Measurements from ENCODE around the gene CLEC2B. TPM values are rescaled to one million over a fixed set of nuclear protein-coding genes. Genes with fewer than 3 reads are reported as not detected.

Gene CLEC2B
- total RNA-seq, 2 donors from 2014 or later: not detected

- H3K4me3 Mint-ChIP-seq: no peak overlapping the region
- Histone ChIP-seq H3K27ac (ENCODE audit: low read depth, low read length) (no peak overlapping the region), H3K4me1 (ENCODE audit: control insufficient read depth, insufficient read depth, low read length) (no peaks in the 10 kb centered on the region), H3K27me3 (ENCODE audit: control insufficient read depth, insufficient read depth, low read length, poor library complexity, severe bottlenecking) (no peaks in the 10 kb centered on the region), H3K9me3 (ENCODE audit: control insufficient read depth, low read length) (no peaks in the 10 kb centered on the region), H3K4me3 (ENCODE audit: low read length) (no peak overlapping the region), H3K36me3 (ENCODE audit: control insufficient read depth, insufficient read depth, low read length) (no peaks in the 10 kb centered on the region), H3K9ac (ENCODE audit: extremely low read depth, low read length, poor library complexity, severe bottlenecking) (no peak overlapping the region)
- TF ChIP-seq CTCF (conservative IDR thresholded peaks at IDR 0.05): no peak
- no peaks in the 10 kb centered on the region for H3K4me1 Mint-ChIP-seq
- no peaks in the 10 kb centered on the region for H3K9me3 Mint-ChIP-seq
- H3K36me3 Mint-ChIP-seq (ENCODE audit: low read depth): no peaks in the 10 kb centered on the region
- WGBS, 2 experiments (ENCODE audit: insufficient coverage in 1 of 2, insufficient read length in 1 of 2): 57 to 61% methylated on average over 3 of the region's 3 CpGs
- no peak overlapping the region for H3K27ac Mint-ChIP-seq
- no peaks in the 10 kb centered on the region for H3K27me3 Mint-ChIP-seq (ENCODE audit: insufficient read depth)
- DNase-seq: no peak
Observed at GRCh38 chr12:9808504-9808903, 60.6 kb downstream of the CLEC2B start.

GRCh38 chr12:9806714-9807113 lies 62.4 kb downstream of the CLEC2B start:
- DNase-seq: no peak
- no peak for TF ChIP-seq CTCF (conservative IDR thresholded peaks at IDR 0.05)
- Histone ChIP-seq H3K4me3 (ENCODE audit: low read length) (no peak overlapping the region), H3K9me3 (ENCODE audit: control insufficient read depth, low read length) (no peaks in the 10 kb centered on the region), H3K27me3 (ENCODE audit: control insufficient read depth, insufficient read depth, low read length, poor library complexity, severe bottlenecking) (no peaks in the 10 kb centered on the region), H3K9ac (ENCODE audit: extremely low read depth, low read length, poor library complexity, severe bottlenecking) (no peak overlapping the region), H3K36me3 (ENCODE audit: control insufficient read depth, insufficient read depth, low read length) (no peaks in the 10 kb centered on the region), H3K27ac (ENCODE audit: low read depth, low read length) (no peak overlapping the region), H3K4me1 (ENCODE audit: control insufficient read depth, insufficient read depth, low read length) (no peaks in the 10 kb centered on the region)
- Mint-ChIP-seq H3K4me3 (no peak overlapping the region), H3K4me1 (no peaks in the 10 kb centered on the region), H3K27ac (no peak overlapping the region), H3K9me3 (no peaks in the 10 kb centered on the region), H3K36me3 (ENCODE audit: low read depth) (no peaks in the 10 kb centered on the region), H3K27me3 (ENCODE audit: insufficient read depth) (no peaks in the 10 kb centered on the region)
- 80 to 81% methylated on average over 3 to 4 of the region's 4 CpGs for WGBS, 2 experiments (ENCODE audit: insufficient coverage in 1 of 2, insufficient read length in 1 of 2)

GRCh38 chr12:9805883-9806282 lies 63.3 kb downstream of the CLEC2B start:
- Mint-ChIP-seq H3K27me3 (ENCODE audit: insufficient read depth) (no peaks in the 10 kb centered on the region), H3K4me3 (no peak overlapping the region), H3K36me3 (ENCODE audit: low read depth) (no peaks in the 10 kb centered on the region), H3K9me3 (no peaks in the 10 kb centered on the region), H3K4me1 (no peaks in the 10 kb centered on the region), H3K27ac (no peak overlapping the region)
- no peak for DNase-seq
- Histone ChIP-seq H3K9ac (ENCODE audit: extremely low read depth, low read length, poor library complexity, severe bottlenecking) (no peak overlapping the region), H3K4me3 (ENCODE audit: low read length) (no peak overlapping the region), H3K9me3 (ENCODE audit: control insufficient read depth, low read length) (no peaks in the 10 kb centered on the region), H3K4me1 (ENCODE audit: control insufficient read depth, insufficient read depth, low read length) (no peaks in the 10 kb centered on the region), H3K36me3 (ENCODE audit: control insufficient read depth, insufficient read depth, low read length) (no peaks in the 10 kb centered on the region), H3K27me3 (ENCODE audit: control insufficient read depth, insufficient read depth, low read length, poor library complexity, severe bottlenecking) (no peaks in the 10 kb centered on the region), H3K27ac (ENCODE audit: low read depth, low read length) (no peak overlapping the region)
- TF ChIP-seq CTCF (conservative IDR thresholded peaks at IDR 0.05): no peak
- WGBS, 2 experiments (ENCODE audit: insufficient coverage in 1 of 2, insufficient read length in 1 of 2): 92% methylated on average over 1 of the region's 2 CpGs; no CpG with 5 or more reads in 1 of the 2 experiments

Other genes with a start within 250 kb of the CLEC2B start
- 10 to 100 TPM; 19.3 to 21.5 TPM for gene CLEC2D, start 199.6 kb downstream of the CLEC2B start, total RNA-seq
- not detected for gene CLECL1, start 136.3 kb downstream of the CLEC2B start, total RNA-seq
- gene CD69, start 108.5 kb downstream of the CLEC2B start, total RNA-seq: not detected
- not detected for gene KLRF1, start 41.9 kb downstream of the CLEC2B start, total RNA-seq
- gene KLRF2, start 12.1 kb upstream of the CLEC2B start, total RNA-seq: not detected
- 1 to 10 TPM in 1 of 2 donors, not detected in 1; 3.8 TPM for gene CLEC2A, start 63.0 kb upstream of the CLEC2B start, total RNA-seq
- not detected for gene CLEC12A, start 102.1 kb upstream of the CLEC2B start, total RNA-seq
- gene CLEC1B, start 129.8 kb upstream of the CLEC2B start, total RNA-seq: not detected
- gene CLEC12B, start 141.3 kb upstream of the CLEC2B start, total RNA-seq: not detected
- gene CLEC9A, start 161.3 kb upstream of the CLEC2B start, total RNA-seq: not detected
- not detected for gene CLEC1A, start 229.6 kb upstream of the CLEC2B start, total RNA-seq